Pulmonary artery endothelial cell (primary cell): ENCODE data around the gene ROBO1. TPM values are rescaled to one million over a fixed set of nuclear protein-coding genes. Genes with fewer than 3 reads are reported as not detected.
"Not testable (repeated sequence)": the region's sequence is repeated elsewhere in the genome, so short reads cannot be mapped to it uniquely, and the experiment has no call there.

Source experiments
- DNase-seq: peaks from one replicate; pipeline ENCODE4 v3.0.0-alpha.2; 2011; ENCODE audit warnings: low read depth, low spot score
- total RNA-seq: library from RNA; depleted of rRNA; stranded (reverse); fragments of >200 nt; gene quantifications from 2 replicates; pipeline ENCODE4 v1.2.3, GENCODE V29; 2014

The ROBO1 gene
- total RNA-seq, 1 donor from 2014 or later = 26.4 TPM

DNA sequence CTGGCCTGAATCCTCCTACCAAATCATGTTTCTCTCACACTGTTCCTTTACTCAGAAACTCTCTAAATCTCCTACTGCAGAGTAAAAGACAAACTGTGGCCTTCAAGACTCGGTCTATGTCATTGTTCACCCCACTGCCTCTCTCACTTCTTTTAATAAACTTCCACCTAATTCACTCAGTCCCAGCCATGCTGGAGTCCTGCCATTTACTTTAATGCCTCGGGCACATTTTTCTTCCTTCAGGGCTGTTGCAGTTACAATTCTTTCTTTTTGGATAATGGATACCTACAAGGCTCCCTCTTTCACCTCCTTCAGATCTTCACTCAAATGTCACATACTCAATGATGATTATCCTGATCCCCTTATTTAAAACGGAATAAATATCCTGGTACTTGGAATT lies 955.6 kb downstream of the ROBO1 start:
- DNase-seq = no peak

DNA sequence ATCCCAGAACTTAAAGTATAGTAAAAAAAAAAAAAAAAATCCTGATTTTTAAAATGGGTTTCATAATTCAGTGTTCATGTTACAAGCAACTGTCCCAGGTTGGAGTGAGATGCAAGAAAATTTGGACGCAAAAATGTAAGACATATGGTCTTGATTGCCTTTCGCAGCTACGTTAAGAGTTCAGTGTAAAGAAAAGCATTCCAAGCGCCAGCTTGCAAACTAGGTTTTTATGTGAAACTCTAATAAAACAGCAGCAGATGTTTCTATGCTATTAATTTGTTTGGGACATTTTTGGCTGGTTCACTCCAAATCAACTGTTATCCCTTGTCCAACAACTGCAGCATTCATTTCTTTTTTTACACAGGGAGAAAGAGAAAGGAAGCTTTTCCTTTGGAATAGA lies 957.8 kb downstream of the ROBO1 start:
- no peak for DNase-seq

DNA sequence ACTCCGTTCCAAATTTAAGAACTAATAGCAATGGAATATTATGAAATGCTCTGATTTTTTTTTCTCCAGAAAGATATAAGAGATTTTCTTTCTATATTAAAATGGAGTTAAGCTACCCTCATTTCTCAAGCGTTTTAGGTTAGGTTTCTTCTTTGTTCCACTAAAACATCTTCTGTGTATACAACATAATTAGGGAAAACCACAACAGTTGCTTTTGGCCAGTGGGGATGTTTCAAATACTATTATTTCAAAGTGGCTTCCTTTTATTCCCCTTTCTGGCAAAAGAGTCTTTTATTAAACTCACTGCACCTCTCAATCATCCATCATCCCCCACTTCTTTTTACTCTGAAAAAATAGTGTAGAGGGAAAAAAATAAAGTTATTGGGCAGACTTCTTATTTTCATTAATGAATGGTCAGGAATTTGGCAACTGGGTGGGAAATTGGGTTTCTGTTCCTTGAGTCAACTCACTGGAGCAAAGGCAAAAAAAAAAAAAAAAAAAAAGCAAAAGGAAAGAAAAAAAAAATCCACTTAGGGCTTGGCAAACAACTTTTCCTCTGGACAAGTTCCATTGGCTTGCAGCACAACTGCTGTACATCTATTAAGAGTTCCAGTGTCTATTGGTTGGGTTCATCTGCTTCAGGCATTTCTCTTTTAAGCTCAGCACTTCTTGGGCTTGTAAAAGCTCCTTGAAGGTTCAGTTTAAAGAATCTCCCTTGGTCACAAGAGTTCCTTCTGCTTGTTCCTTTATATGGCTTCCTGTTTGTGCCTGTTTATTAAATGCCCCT lies 963.4 kb downstream of the ROBO1 start:
- no peak for DNase-seq

DNA sequence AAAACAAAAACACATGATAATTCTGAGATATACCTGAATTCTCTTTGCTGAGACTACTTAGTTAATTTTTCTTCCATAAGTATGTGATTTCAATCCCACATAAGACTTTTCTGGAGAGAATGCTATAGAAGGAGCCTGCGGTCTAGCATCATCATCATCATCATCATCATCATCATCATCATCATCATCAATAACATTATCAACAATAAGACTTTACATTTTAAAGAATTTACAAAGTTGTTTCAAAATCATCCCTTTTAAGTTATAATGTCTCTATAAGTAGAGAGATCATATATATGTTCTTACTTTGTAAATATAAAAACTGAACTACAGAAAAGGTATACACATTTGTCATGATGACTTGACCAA lies 965.3 kb downstream of the ROBO1 start:
- no peak for DNase-seq

DNA sequence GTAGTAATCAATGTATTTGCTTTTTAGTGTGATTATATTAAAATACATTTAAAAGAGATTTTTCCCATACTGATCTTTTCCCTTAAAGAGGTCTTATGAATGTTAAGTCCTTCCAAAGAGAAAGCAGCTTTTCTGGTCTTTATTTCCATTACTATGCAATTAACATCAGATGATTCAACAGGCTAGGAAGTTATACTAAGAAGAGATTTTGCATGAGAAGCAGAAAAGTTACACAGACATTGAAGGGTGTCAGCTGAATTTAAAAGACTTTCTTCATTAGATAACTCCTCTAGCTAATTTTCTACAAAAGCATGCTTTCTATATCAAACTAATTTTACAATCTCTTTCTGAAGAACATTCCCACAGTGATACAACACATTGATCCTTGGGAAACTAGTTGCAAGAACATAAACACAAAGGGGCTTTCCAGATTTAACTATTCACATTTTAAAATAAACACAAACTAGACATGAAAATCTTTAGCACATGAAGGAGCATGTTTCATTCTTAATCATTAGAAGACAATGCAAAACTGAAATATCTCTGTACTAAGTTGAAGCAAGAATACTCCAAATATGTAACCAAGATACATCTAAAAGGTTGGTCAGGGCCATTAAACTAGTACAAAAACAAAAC lies 965.8 kb downstream of the ROBO1 start:
- DNase-seq = no peak

DNA sequence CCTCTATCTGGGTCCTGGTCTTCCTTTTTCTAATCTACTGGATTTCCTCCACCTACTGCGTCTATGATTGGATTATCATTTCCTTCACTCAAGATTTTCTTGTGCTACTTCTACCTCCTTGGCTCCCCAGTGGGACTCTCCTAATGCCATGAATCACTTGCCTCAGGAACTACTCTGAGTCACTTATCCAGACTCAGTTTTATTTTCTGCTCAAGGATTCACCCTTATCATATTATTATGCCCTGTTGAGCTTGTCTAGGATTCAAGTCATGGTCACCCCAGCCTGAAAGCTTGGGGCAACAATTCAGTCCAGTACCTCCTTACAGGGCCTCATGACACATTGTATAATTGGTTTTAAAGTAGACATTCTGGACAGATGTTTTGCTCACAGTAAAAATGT lies 968.1 kb downstream of the ROBO1 start:
- DNase-seq = no peak

DNA sequence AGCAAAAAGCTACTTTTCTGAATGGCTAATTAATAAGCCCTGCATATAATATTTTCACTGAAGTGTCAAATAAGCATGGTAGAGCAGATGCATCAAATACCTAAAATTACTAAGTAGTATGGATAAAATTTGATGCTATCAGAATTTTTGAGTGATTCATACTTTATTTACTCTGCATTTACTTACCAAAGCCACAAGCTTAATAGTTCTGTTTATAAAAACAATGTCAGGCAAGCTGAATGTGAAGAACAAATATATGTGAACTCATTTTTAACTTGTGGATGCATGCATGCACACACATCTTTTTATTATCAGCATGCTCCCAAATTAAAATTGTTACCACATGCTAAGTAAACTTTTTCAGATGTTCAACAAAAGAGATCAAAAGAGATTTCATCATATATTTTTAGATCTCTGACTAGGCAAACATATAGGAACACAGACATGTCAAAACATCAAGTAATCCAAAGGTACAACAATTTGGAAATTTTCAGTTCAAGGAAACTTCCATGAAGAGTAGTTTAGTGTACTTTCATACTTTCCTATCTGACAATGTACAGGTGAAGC lies 969.4 kb downstream of the ROBO1 start:
- no peak for DNase-seq

DNA sequence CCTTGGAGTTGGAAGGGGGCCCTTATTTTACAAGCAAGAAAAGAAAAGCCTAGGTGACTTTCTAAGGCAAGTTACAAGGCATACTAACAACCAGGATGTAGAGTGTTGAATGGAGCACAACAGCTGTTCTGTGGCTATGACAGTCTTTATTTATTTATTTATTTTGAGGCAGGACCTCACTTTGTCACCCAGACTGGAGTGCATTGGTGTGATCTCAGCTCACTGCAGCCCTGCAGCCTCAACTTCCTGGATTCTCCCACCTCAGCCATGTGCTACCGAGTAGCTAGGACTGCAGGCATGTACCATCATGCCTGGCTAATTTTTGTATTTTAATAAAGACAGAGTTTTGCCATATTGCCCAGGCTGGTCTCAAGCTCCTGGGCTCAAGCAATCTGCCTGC lies 973.4 kb downstream of the ROBO1 start:
- DNase-seq = no peak

DNA sequence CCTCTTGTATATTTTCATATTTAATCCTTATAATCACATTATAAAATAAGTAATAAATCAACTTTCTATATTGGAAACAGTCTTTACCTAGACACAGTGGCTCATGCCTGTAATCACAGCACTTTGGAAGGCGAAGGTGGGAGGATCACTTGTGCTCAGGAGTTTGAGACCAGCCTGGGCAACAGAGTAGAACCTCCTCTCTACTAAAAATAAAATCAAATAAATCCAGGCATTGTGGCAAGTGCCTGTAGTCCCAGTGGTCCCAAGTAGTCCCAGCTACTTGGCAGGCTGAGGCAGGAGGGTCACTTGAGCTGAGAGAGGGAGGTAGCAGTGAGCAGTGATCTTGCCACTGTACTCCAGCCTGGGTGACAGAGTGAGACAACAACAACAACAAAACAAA lies 975.1 kb downstream of the ROBO1 start:
- DNase-seq = no peak

DNA sequence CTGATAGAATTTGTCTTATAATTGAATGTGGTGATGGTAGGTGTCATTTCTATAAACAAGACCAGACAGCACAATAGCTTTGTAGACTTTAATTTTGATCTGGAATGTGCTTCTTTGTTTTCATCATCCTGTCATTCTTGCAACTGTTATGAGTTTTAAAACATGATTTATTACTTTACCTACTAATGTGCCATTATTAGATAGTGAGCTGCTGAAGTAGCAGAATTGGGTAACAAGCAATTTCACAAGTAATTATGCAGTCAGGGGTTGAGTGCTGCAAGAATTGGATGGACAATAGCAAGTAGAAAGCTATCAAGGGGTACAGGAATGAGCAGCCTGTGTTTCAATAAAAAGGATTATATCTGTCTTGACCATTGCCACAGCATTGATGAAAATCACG lies 975.6 kb downstream of the ROBO1 start:
- no peak for DNase-seq

DNA sequence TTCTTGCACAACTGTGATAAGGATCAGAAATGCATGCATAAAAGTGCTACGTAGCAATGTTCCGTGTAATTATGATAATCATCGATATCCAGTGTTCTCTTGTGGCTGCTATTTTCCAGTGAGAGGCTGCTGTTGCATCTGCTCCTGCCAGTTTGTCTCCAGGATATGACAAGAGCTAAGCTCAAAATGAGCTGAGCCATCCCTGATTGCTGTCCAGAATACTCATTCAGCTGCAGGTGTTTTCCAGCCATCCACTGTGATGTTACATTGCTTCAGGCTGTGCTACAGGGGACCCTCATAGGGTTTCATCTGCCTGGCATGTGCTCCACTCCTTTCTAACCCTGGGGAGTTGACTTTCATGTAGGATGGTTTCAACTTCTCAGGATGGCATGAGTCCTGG lies 976.0 kb downstream of the ROBO1 start:
- DNase-seq = no peak

DNA sequence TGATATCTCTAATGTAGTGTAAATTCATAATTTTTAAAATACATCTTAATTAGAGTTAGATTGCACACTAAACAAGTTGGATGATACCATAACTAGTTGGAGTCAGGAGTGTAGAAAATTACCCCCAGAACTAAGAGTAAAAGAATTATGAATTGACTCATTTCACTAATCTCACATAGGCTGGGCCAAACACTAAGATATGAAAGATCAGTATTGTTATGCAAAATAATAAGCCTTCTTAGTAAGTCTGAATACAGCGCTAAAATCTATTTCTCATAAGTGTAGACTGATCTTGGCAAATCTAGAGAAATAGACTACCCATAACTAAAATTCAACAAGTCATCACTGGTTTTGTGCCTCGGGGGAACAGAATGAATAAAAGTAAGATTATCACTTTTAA lies 979.0 kb downstream of the ROBO1 start:
- DNase-seq = no peak

DNA sequence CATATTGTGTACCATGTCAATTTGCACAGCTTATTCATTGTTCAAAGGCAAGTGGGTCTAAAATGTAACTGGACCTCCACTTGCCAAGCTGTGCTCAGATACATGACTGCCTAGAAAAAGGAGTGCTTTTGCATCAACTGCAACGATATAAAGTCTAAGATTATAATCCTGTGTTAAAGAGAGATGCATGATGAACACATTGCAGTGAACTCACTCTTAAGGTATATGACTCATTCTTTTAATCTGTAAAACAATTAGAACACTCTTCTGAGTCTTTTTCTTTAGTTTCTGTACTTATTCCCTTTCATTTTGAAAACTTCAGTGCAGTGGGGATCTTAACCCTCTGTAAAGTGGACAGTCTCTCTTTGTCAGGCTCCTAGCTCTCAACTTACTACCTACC lies 982.8 kb downstream of the ROBO1 start:
- DNase-seq = no peak

DNA sequence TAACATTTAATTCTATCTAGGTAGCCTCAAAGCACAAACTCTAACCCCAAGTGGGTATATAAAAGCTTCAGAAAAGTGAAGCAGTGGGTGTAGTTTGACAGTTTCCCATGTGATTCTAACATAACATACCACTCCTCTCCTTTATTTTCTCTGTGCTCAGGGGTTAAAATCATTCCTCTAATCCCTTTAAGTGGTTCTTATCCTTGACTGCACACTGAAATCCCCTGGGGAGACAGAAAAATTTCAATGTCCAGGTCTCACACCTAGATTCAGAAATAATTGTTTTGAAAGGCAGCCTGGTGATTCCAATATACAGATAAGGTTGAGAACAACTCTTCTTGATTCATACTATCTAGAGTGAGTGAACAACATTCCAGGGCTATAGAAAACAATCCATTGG lies 986.4 kb downstream of the ROBO1 start:
- DNase-seq = no peak

DNA sequence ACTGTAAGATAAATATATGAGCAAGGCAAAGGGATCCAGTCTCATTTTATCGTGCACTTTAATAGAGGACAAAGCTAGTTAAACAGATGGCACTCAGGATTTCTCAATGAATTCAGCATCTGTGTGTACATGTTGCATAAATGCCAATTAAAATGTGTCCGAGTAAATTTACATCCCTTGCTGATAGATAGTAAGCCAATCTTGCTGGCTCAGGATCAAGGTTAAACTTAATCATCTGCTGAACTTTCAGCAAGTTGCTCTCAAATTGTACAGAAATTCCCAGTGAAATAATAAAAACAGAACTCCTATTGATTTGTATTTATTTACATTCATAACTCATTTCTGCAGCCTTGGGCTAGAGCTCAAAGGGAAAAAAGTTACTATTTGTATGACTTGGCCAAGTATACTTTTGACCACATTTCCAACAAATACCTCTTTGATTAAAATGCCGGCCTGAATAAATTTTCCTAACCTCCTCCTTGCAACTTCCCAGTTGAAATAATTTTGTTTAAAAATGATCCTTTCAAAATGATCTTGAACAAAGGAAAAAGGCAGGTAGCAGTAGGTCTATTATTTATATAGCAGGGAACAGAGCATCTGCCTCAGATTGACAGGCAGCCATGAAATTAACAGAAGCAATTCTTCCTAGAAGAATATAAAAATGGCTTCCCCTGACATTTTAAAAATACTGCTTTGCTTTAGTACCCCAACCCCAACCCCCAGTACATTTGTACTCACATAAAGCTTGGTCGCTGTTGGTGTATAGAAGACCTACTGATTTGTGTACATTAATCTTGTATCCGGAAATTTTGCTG lies 1001.9 kb downstream of the ROBO1 start:
- DNase-seq = no peak

DNA sequence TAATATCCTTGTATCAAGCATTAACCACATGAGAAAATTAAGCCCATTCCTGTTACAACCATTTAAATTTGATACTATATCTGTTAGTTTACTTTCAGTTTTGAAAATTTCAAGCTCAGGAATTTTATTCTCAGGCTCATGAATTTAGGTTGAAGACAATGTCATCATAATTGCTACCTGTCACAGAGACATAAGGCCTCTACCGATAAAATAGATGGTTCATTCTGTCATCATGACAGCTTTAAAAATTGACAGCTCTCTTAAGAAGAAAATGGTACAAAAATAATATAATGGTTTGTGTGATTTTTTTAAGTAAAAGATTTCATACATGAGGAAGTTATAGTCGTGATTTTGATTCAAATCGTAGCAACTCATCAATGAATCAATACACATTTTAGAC lies 1003.2 kb downstream of the ROBO1 start:
- no peak for DNase-seq

DNA sequence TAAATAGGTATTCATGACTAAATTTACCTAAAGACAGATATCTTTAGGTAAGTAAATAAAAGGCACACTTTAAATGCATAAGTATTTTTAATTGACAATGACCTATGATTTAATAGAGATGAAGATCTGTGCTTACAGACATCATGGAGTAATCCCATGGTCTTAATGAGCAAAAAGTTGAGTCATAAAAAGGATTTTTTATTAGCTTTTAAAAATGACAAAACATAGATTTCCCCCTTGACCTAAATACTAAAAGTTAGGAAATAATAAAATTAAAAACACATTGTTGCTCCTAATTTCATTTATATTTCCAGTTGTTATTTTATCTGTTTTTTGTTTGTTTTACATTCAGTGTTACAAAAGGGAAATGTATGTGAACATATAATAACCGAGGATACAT lies 1005.7 kb downstream of the ROBO1 start:
- no peak for DNase-seq

DNA sequence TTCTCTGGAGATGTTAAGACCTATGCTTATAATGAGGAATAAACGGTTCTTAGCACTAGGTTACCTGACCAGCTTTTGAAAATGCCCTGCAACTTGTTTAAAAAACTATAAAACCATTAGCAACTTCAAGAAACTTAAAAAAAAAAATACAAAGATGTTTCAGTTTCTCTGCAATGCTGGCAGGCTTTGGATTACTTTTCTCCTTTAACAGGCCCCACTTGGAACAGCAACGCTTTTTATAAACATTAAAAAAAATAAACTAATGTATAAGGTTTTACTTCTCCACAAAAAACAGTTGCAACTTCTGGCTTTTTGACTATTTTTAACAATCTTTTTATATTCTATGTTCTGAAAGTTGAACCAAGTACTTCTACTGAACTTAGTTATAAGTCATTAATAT lies 1006.7 kb downstream of the ROBO1 start:
- DNase-seq = no peak

DNA sequence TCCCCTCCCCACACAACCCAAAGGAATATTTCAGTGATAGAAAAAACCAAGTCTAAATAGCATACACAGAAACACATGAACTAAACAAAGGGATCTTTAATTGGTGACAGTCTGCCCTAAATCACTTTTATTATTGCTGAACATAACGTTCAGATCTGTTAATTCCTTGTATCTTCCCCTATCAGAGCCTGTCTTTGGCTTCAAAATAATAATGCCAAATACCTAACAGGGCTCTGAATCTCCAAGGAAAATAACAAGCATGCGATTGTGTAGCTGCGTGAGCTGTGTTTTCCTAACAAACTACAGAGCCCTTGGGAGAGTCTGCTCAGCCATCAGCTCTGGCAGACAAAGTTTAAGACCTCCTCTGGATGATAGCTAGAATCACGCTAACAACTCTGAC lies 1010.1 kb downstream of the ROBO1 start:
- DNase-seq = no peak

DNA sequence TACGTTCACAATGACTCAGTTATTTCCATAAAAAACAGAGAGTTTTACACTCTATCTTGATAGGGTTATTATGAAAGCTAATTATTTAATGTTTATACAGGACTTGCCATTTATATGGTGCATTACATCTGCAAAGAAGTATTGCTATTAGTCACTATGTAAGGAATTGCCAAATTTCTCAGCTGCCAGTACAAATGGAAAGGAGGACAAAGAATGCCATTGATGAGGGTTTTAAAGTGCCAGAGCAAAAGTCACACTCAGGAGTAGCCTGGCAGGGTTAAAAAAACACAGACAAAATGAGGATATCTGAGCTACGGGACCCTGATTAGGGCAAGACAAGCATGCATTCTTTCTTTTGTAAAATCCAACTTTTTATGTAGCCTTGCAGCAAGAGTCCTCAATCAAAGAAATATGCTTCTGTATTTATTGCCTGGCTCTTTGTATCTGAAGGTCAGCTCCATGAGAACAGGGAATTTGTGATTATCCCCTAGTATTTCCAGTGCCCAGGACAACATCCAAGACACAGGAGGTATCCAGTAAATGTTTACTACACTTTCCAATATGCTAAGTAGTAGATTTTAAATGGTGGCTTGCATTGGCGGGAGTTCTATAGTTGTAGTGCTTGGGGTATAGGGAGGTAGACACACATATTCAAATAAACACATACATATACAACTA lies 1013.6 kb downstream of the ROBO1 start:
- no peak for DNase-seq

DNA sequence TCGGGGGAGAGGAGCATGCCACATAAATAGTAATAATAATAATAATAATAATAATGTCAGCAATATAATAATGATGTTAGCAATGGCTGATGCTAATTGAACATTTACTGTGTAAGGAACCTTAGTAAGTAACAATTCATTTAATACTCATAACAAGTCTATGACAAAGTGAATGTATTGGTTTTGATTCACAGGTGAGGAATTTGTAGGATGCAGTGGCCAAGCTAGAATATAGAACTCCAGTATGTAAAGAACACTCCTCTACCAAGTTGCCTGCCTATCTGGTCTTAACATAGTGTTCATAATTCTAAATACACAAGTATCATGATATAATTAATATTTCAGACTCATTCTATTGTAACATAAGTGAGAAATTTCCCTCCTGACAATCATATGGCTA lies 1016.5 kb downstream of the ROBO1 start:
- no peak for DNase-seq

DNA sequence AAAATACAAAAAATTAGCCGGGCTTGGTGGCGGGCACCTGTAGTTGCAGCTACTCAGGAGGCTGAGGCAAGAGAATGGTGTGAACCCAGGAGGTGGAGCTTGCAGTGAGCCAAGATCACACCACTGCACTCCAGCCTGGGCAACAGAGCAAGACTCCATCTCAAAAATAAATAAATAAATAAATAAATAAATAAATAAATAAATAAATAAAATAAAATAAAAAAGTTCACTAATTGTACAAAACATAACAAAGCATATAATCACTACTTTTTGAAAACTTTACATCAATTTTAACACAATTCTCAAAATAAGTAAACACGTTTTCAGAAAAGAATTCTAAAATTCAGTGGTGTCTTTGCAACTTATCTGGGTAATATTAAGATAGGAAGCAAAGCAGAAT lies 1017.5 kb downstream of the ROBO1 start:
- DNase-seq = not testable (repeated sequence)
